GM23338 (cell line): ENCODE measurements around the gene MAP3K5. TPM values are rescaled to one million over a fixed set of nuclear protein-coding genes. Genes with fewer than 3 reads are reported as not detected.

Experiments
- ATAC-seq: fragments of 200-7000 bp; cut with Tn5 transposase; 3 replicates; pipeline ENCODE4 v1.9.1; 2020
- DNase-seq: peaks from one replicate; pipeline ENCODE4 v3.0.0-alpha.2; 2015; ENCODE audit warnings: low spot score
- H2AFZ ChIP-seq: fragments of 200-600 bp; sonication (generic); 2 replicates; pipeline ENCODE4 v1.8.0; 2016; ENCODE audit warnings: antibody characterized with exemption, mild to moderate bottlenecking, moderate library complexity
- H3F3A ChIP-seq: fragments of 200-600 bp; sonication (generic); replicated peaks from 2 replicates; pipeline ENCODE4 v1.8.0; 2017; ENCODE audit warnings: antibody characterized with exemption, mixed run types, low read depth
- H3K27ac ChIP-seq: fragments of 200-600 bp; sonication (generic); 2 replicates; pipeline ENCODE4 v1.6.1; 2016; ENCODE audit warnings: low read depth
- H3K27me3 ChIP-seq: fragments of 200-600 bp; sonication (generic); 2 replicates; pipeline ENCODE4 v1.8.0; 2016; ENCODE audit warnings: mild to moderate bottlenecking, mixed run types, moderate library complexity; ENCODE audit not compliant: insufficient read depth
- H3K36me3 ChIP-seq: fragments of 200-600 bp; sonication (generic); 2 replicates; pipeline ENCODE4 v1.8.0; 2016; ENCODE audit warnings: mild to moderate bottlenecking; ENCODE audit not compliant: insufficient read depth
- H3K4me1 ChIP-seq: fragments of 200-600 bp; sonication (generic); 2 replicates; pipeline ENCODE4 v1.8.0; 2016; ENCODE audit warnings: mild to moderate bottlenecking, moderate library complexity; ENCODE audit not compliant: insufficient read depth
- H3K4me2 ChIP-seq: fragments of 200-600 bp; sonication (generic); 2 replicates; pipeline ENCODE4 v1.7.1; 2017; ENCODE audit warnings: mixed run types
- H3K4me3 ChIP-seq: fragments of 200-600 bp; sonication (generic); 2 replicates; pipeline ENCODE4 v1.6.1; 2016; ENCODE audit warnings: mixed run types
- H3K79me2 ChIP-seq: fragments of 200-600 bp; sonication (generic); replicated peaks from 2 replicates; pipeline ENCODE4 v1.8.0; 2017; ENCODE audit warnings: mild to moderate bottlenecking; ENCODE audit not compliant: insufficient read depth
- H3K9me2 ChIP-seq: fragments of 200-600 bp; sonication (generic); 2 replicates; pipeline ENCODE4 v1.8.0; 2017; ENCODE audit not compliant: insufficient read depth
- H4K20me1 ChIP-seq: fragments of 200-600 bp; sonication (generic); replicated peaks from 2 replicates; pipeline ENCODE4 v1.8.0; 2017; ENCODE audit warnings: mild to moderate bottlenecking; ENCODE audit not compliant: insufficient read depth
- H3K27ac Mint-ChIP-seq: 2 replicates; pipeline ENCODE4 v1.8.0; 2020; ENCODE audit warnings: inconsistent platforms, mild to moderate bottlenecking, moderate library complexity, mixed read lengths
- H3K27me3 Mint-ChIP-seq: 3 replicates; pipeline ENCODE4 v1.8.0; 2022; ENCODE audit warnings: low read depth, mild to moderate bottlenecking, moderate library complexity, mixed read lengths, inconsistent platforms; ENCODE audit not compliant: insufficient read depth, poor library complexity
- H3K36me3 Mint-ChIP-seq: 3 replicates; pipeline ENCODE4 v1.8.0; 2021; ENCODE audit warnings: low read depth, mild to moderate bottlenecking, inconsistent platforms, moderate library complexity, mixed read lengths
- H3K4me1 Mint-ChIP-seq: 3 replicates; pipeline ENCODE4 v1.8.0; 2020; ENCODE audit warnings: mild to moderate bottlenecking, inconsistent platforms, mixed read lengths
- H3K4me3 Mint-ChIP-seq: 3 replicates; pipeline ENCODE4 v1.8.0; 2021; ENCODE audit warnings: moderate library complexity, mild to moderate bottlenecking, inconsistent platforms, mixed read lengths
- H3K9me3 Mint-ChIP-seq: 3 replicates; pipeline ENCODE4 v1.8.0; 2020; ENCODE audit warnings: moderate library complexity, mild to moderate bottlenecking, inconsistent platforms, mixed read lengths
- CREB1 ChIP-seq: fragments of 250-450 bp; sonication (Bioruptor Pico); IDR thresholded peaks from 2 replicates; pipeline ENCODE4 v1.5.0; 2020; ENCODE audit warnings: low read depth, mild to moderate bottlenecking, moderate library complexity
- CTCF ChIP-seq, 2 experiments: fragments of 200-600 bp in 1 of 2; sonication (generic) in 1 of 2; conservative IDR thresholded peaks; 2 replicates each; pipeline versions ENCODE4 v1.5.1 to v1.6.1; 2016 to 2017; ENCODE audit warnings: antibody characterized with exemption in 2 of 2, low read depth in 2 of 2, mild to moderate bottlenecking in 2 of 2, moderate library complexity in 1 of 2
- ETS1 ChIP-seq: IDR thresholded peaks from 2 replicates; pipeline ENCODE4 v1.6.1; 2016; ENCODE audit warnings: antibody characterized with exemption
- EZH2 ChIP-seq: fragments of 200-600 bp; sonication (generic); IDR thresholded peaks from one replicate; pipeline ENCODE4 v1.8.0; 2017; ENCODE audit warnings: antibody characterized with exemption, mild to moderate bottlenecking, low read depth; ENCODE audit not compliant: unreplicated experiment
- EZH2phosphoT487 ChIP-seq: fragments of 200-600 bp; sonication (generic); IDR thresholded peaks from one replicate; pipeline ENCODE4 v1.8.1; 2018; ENCODE audit warnings: antibody characterized with exemption; ENCODE audit not compliant: unreplicated experiment
- JUNB ChIP-seq: IDR thresholded peaks from one replicate; pipeline ENCODE4 v1.6.1; 2016; ENCODE audit warnings: antibody characterized with exemption; ENCODE audit not compliant: unreplicated experiment
- NANOG ChIP-seq: IDR thresholded peaks from 2 replicates; pipeline ENCODE4 v1.6.1; 2016; ENCODE audit warnings: antibody characterized with exemption, borderline replicate concordance
- POLR2AphosphoS5 ChIP-seq: IDR thresholded peaks from 2 replicates; pipeline ENCODE4 v1.6.1; 2016; ENCODE audit warnings: antibody characterized with exemption, low read depth
- REST ChIP-seq: IDR thresholded peaks from one replicate; pipeline ENCODE4 v1.6.1; 2018; ENCODE audit warnings: antibody characterized with exemption; ENCODE audit not compliant: unreplicated experiment
- STAT1 ChIP-seq: IDR thresholded peaks from one replicate; pipeline ENCODE4 v1.6.1; 2016; ENCODE audit warnings: antibody characterized with exemption; ENCODE audit not compliant: unreplicated experiment
- ZNF114 ChIP-seq: fragments of 250-450 bp; sonication (Bioruptor Pico); IDR thresholded peaks from 2 replicates; pipeline ENCODE4 v1.5.0; 2020; ENCODE audit warnings: mild to moderate bottlenecking, moderate library complexity
- ZNF331 ChIP-seq: fragments of 250-450 bp; sonication (Bioruptor Pico); IDR thresholded peaks from 2 replicates; pipeline ENCODE4 v1.5.0; 2020; ENCODE audit warnings: low read depth, mild to moderate bottlenecking, moderate library complexity
- ZNF462 ChIP-seq: fragments of 250-450 bp; sonication (Bioruptor Pico); IDR thresholded peaks from 2 replicates; pipeline ENCODE4 v1.5.0; 2020; ENCODE audit warnings: mild to moderate bottlenecking, moderate library complexity
- polyA plus RNA-seq: library from polyadenylated mRNA; unstranded; fragments of >200 nt; fragmentation: Nextera tagmentation; extraction: Ambion mirVana; gene quantifications from 2 replicates; pipeline ENCODE4 v1.2.1, GENCODE V29; 2016
- total RNA-seq: library from RNA; depleted of rRNA; stranded (reverse); fragments of >200 nt; shearing (Covaris generic); gene quantifications from 2 replicates; pipeline ENCODE4 v1.2.3, GENCODE V29; 2014

Gene MAP3K5
- total and polyA plus RNA-seq, 2 experiments from 2014 or later: 0.76 to 2.8 TPM

- Histone ChIP-seq H3F3A (no peaks in the 10 kb centered on the region), H4K20me1 (no peaks in the 10 kb centered on the region), H3K9me2 (no peaks in the 10 kb centered on the region), H3K4me2 (no peak overlapping the region), H3K36me3 (no peaks in the 10 kb centered on the region), H3K27me3 (no peaks in the 10 kb centered on the region), H2AFZ (no peak overlapping the region), H3K79me2 (no peaks in the 10 kb centered on the region), H3K27ac (no peak overlapping the region), H3K4me3 (no peak overlapping the region), H3K4me1 (no peaks in the 10 kb centered on the region)
- H3K4me3 Mint-ChIP-seq: no peak overlapping the region
- no peaks in the 10 kb centered on the region for H3K27me3 Mint-ChIP-seq
- H3K4me1 Mint-ChIP-seq: no peaks in the 10 kb centered on the region
- no peak overlapping the region for H3K27ac Mint-ChIP-seq
- no peak for ATAC-seq
- TF ChIP-seq POLR2AphosphoS5 (no peak), REST (no peak), ETS1 (no peak), JUNB (no peak), STAT1 (no peak), EZH2phosphoT487 (no peak), NANOG (no peak), EZH2 (no peak), ZNF462 (CRISPR knock-in tag) (no peak), CTCF (conservative IDR thresholded peaks at IDR 0.05; ENCODE audit: low read depth in 2 of 2) (no peak), ZNF114 (CRISPR knock-in tag) (no peak), ZNF331 (CRISPR knock-in tag) (no peak), CREB1 (no peak)
- no peak for DNase-seq
- no peaks in the 10 kb centered on the region for H3K9me3 Mint-ChIP-seq
- no peaks in the 10 kb centered on the region for H3K36me3 Mint-ChIP-seq
Measured at GRCh38 chr6:136696783-136697364, 95.4 kb downstream of the MAP3K5 start.
